ENCODE results near the gene ZBTB21. TPM values are rescaled to one million over a fixed set of nuclear protein-coding genes. Genes with fewer than 3 reads are reported as not detected.

Gene ZBTB21
- total and polyA plus RNA-seq, 2 of the 8 experiments (the other 6 are each of a cell fraction or from before 2014, with no cell fraction given), result 3.9 to 17.8 TPM

GRCh38 chr21:41954654-41955499 is 55.3 kb downstream of the ZBTB21 start (continued):
- TF ChIP-seq CHD7 (IDR thresholded peaks at IDR 0.05; ENCODE audit: insufficient replicate concordance, low read length), result no peak
- no peak for TF ChIP-seq USF2 (IDR thresholded peaks at IDR 0.05; ENCODE audit: low read length)
